Stomach (tissue), 9 donors: Measurements from ENCODE around the gene RNF4. TPM values are rescaled to one million over a fixed set of nuclear protein-coding genes. Genes with fewer than 3 reads are reported as not detected.
"Not testable (repeated sequence)": the region's sequence is repeated elsewhere in the genome, so short reads cannot be mapped to it uniquely, and the experiment has no call there.

Experiments
- DNase-seq, 2 donors: peaks; one replicate each; pipeline versions ENCODE4 v3.0.0 to v3.0.0-alpha.2; 2013 to 2019
- H3K27ac ChIP-seq, 5 donors: fragments of 200-600 bp in 4 of 5; sonication (generic) in 4 of 5; one replicate each; pipeline ENCODE4 v1.5.1; 2013 to 2019; ENCODE audit warnings: mild to moderate bottlenecking in 1 of 5, moderate library complexity in 1 of 5
- H3K27me3 ChIP-seq, 3 donors: fragments of 200-600 bp; sonication (generic); one replicate each; pipeline ENCODE4 v1.5.1; 2017 to 2019; ENCODE audit warnings: mixed run types in 1 of 3
- H3K36me3 ChIP-seq, 4 donors: fragments of 200-600 bp; sonication (generic); 1 replicate in 3 of 4; 2 replicates in 1 of 4; pipeline ENCODE4 v1.5.1; 2016 to 2019
- H3K4me1 ChIP-seq, 4 donors: fragments of 200-600 bp; sonication (generic); one replicate each; pipeline ENCODE4 v1.5.1; 2016 to 2019
- H3K4me3 ChIP-seq, 4 donors: fragments of 200-600 bp; sonication (generic) in 3 of 4; one replicate each; pipeline ENCODE4 v1.5.1; 2016 to 2019; ENCODE audit warnings: mild to moderate bottlenecking in 1 of 4
- H3K9me3 ChIP-seq, 4 donors: fragments of 200-600 bp; sonication (generic); one replicate each; pipeline ENCODE4 v1.5.1; 2016 to 2019
- EP300 ChIP-seq: sonication (generic); formaldehyde crosslinking; IDR thresholded peaks from one replicate; pipeline ENCODE4 v1.6.1; 2017; ENCODE audit warnings: antibody characterized with exemption
- POLR2A ChIP-seq, 4 donors: fragments of 450-650 bp; IDR thresholded peaks; one replicate each; pipeline ENCODE4 v1.6.1; 2016; ENCODE audit warnings: antibody characterized with exemption in 4 of 4, control low read depth in 2 of 4, mild to moderate bottlenecking in 1 of 4, moderate library complexity in 1 of 4
- POLR2AphosphoS5 ChIP-seq, 3 donors: sonication (generic); formaldehyde crosslinking; IDR thresholded peaks; one replicate each; pipeline ENCODE4 v1.6.1; 2016; ENCODE audit warnings: antibody characterized with exemption in 3 of 3
- WGBS, 5 donors: extraction: QIAGEN DNeasy Blood & Tissue Kit in 3 of 5; methylation state at CpG; one replicate each; pipeline versions ENCODE4 v1.1.5 to v1.1.7; 2013 to 2018; 5-methylcytosine and 5-hydroxymethylcytosine counted together
- intact Hi-C: fragments of 100-400 bp; cut with DNase I; formaldehyde crosslinking; loops from one replicate; pipeline ENCODE4 v1.15.1; 2023; ENCODE audit warnings: low total_unique reads
- polyA plus RNA-seq, 3 donors: library from polyadenylated mRNA; stranded (reverse); fragments of 200-250 nt; gene quantifications; one replicate each; pipeline ENCODE4 v1.2.3, GENCODE V29; 2013
- total RNA-seq, 5 donors: library from RNA; depleted of rRNA; stranded (reverse); fragments of >200 nt; gene quantifications; one replicate each; pipeline versions ENCODE4 v1.1.0 to v1.2.3, GENCODE V29; 2014 to 2016
- TF ChIP-seq, protein P1 (sequence below), 7 experiments: fragments of 450-650 bp in 4 of 7; fragments of 200-600 bp in 3 of 7; sonication (generic) in 3 of 7; IDR thresholded peaks; one replicate each; pipeline ENCODE4 v1.5.1; 2016 to 2019; ENCODE audit warnings: antibody characterized with exemption in 7 of 7, control low read depth in 2 of 7, mild to moderate bottlenecking in 1 of 7
- donor health status: healthy with polysubstance abuse.
- donor health status: Bipolar disorder and iron deficiency.
- donor health status: healthy.

The RNF4 gene
- total and polyA plus RNA-seq, 8 donors, result 5.3 to 75.2 (median 29.0) TPM

DNA sequence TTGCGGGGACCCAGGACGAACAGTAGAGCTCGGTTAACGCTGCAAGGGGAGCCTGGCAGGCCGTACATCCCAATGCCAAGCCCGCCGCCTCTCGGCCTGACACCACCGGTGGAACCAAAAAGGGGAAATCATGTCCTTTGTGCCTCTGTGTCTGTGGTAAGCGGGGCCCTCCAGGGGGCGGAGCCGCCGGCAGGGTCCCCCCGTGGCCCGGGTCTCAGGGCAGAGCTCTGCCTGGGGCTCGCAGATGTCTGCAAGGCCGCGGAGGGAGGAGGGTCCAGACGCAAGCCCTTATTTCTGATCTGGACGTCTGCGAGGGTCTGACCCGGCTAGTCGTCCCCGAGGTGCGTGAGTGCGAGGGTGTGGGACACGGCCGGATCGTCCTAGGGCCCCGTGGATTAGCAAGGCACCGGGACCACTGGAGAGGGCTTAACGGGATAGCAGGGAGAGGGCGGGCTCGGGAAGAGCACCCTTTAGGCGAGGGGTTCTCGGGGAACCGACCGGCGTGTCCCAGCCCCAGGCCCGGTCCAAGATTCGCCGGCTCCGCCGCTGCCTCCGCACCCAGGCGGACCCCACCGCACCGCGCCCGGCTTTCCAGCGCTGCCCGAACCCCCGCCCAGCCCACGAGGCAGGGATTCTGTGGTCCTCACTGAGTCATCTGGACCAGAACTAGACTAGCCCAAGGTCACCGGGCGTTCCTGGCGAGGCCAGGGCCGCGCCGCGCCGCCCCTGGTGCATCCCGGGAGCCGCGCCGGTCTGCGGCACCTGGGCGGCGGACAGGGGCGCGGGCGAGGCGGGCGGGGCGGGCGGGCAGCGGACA, 66.7 kb downstream of the RNF4 start:
- Histone ChIP-seq H3K27ac (peak overlapping the region; percentile 90 to 98 (median 94)), H3K4me1 (peaks cover 31 to 41% (median 37%) of the 10 kb centered on the region in 4 donors), H3K36me3 (no peaks in the 10 kb centered on the region), H3K27me3 (no peaks in the 10 kb centered on the region), H3K4me3 (peak overlapping the region; percentile 85 to 99 (median 93)), H3K9me3 (no peaks in the 10 kb centered on the region)
- peak; percentile 35 to 75 for DNase-seq
- intact Hi-C loops, result loop anchor here (10.0 kb wide), 1 partner anchor 61 kb away; no protein-coding TSS in a partner anchor
- TF ChIP-seq, protein P1, sequence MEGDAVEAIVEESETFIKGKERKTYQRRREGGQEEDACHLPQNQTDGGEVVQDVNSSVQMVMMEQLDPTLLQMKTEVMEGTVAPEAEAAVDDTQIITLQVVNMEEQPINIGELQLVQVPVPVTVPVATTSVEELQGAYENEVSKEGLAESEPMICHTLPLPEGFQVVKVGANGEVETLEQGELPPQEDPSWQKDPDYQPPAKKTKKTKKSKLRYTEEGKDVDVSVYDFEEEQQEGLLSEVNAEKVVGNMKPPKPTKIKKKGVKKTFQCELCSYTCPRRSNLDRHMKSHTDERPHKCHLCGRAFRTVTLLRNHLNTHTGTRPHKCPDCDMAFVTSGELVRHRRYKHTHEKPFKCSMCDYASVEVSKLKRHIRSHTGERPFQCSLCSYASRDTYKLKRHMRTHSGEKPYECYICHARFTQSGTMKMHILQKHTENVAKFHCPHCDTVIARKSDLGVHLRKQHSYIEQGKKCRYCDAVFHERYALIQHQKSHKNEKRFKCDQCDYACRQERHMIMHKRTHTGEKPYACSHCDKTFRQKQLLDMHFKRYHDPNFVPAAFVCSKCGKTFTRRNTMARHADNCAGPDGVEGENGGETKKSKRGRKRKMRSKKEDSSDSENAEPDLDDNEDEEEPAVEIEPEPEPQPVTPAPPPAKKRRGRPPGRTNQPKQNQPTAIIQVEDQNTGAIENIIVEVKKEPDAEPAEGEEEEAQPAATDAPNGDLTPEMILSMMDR (IDR thresholded peaks at IDR 0.05), result no peak
- TF ChIP-seq EP300, result no peak
- TF ChIP-seq POLR2A (IDR thresholded peaks at IDR 0.05), result no peak
- no peak for TF ChIP-seq POLR2AphosphoS5 (IDR thresholded peaks at IDR 0.05)
- 2 to 6% (median 3%) methylated on average over 10 to 77 of the region's 77 CpGs for WGBS, 5 donors

GRCh38 chr4:2536193-2537010, 67.5 kb downstream of the RNF4 start, which contains the start of gene FAM193A:
FAM193A (plus strand) TSS chr4:2536647; CDS start chr4:2536916, 269 bp downstream.
- peak within 1 kb of the TSS; percentile 85 to 99 (median 93) for H3K4me3 ChIP-seq
- no peaks in the 10 kb centered on the region for H3K27me3 ChIP-seq
- intact Hi-C loops, result loop anchor here (10.0 kb wide), 1 partner anchor 62 kb away; no protein-coding TSS in a partner anchor
- peak; percentile 99 to 100 for DNase-seq
- peaks cover 31 to 47% (median 39%) of the 10 kb centered on the region in 4 donors for H3K4me1 ChIP-seq
- no peaks in the 10 kb centered on the region for H3K9me3 ChIP-seq
- H3K36me3 ChIP-seq, result no peaks in the 10 kb centered on the region
- 0 to 1% (median 1%) methylated on average over 22 to 102 of the region's 106 CpGs for WGBS, 5 donors
- H3K27ac ChIP-seq, result peak within 1 kb of the TSS; percentile 94 to 98 (median 95)
- TF ChIP-seq EP300 (no peak), POLR2AphosphoS5 (IDR thresholded peaks at IDR 0.05) (peak; percentile 55 to 91 (median 83))

GRCh38 chr4:2537011-2537830, 68.3 kb downstream of the RNF4 start:
- 0 to 2% (median 0%) methylated on average over 14 to 103 of the region's 103 CpGs for WGBS, 5 donors
- intact Hi-C loops, result loop anchor here (10.0 kb wide), 1 partner anchor 62 kb away; no protein-coding TSS in a partner anchor
- Histone ChIP-seq H3K4me1 (peaks cover 31 to 51% (median 39%) of the 10 kb centered on the region in 4 donors), H3K27me3 (no peaks in the 10 kb centered on the region), H3K36me3 (no peaks in the 10 kb centered on the region), H3K27ac (peak overlapping the region; percentile 94 to 98 (median 95)), H3K9me3 (no peaks in the 10 kb centered on the region), H3K4me3 (peak overlapping the region; percentile 85 to 99 (median 93))
- TF ChIP-seq POLR2AphosphoS5 (IDR thresholded peaks at IDR 0.05) (no peak), EP300 (no peak), POLR2A (IDR thresholded peaks at IDR 0.05) (no peak)
- TF ChIP-seq, protein P1 (IDR thresholded peaks at IDR 0.05), result no peak
- DNase-seq, result peak; percentile 56 to 80

- DNase-seq, H3K9me3 ChIP-seq, intact Hi-C loops, H3K27ac ChIP-seq, H3K4me3 ChIP-seq, H3K27me3 ChIP-seq, H3K36me3 ChIP-seq: not testable (repeated sequence)
- WGBS, 5 donors, result 75 to 84% (median 81%) methylated on average over 10 of the region's 10 CpGs
- peaks cover 12 to 56% (median 26%) of the 10 kb centered on the region in 4 donors for H3K4me1 ChIP-seq
Observed at GRCh38 chr4:2543580-2544191, 74.8 kb downstream of the RNF4 start.
